HG03039 (cell line): ENCODE results near the gene EXOC4.
A peak's percentile ranks its signal among the peaks of the same experiment; 100 is the strongest.
"Not testable (repeated sequence)": the region's sequence is repeated elsewhere in the genome, so short reads cannot be mapped to it uniquely, and the experiment has no call there.

Experiments used
- ATAC-seq: cut with Tn5 transposase; IDR thresholded peaks from one replicate; pipeline ENCODE4 v1.9.1; 2021; ENCODE audit warnings: mild to moderate bottlenecking, moderate library complexity; ENCODE audit not compliant: unreplicated experiment

Gene EXOC4

DNA sequence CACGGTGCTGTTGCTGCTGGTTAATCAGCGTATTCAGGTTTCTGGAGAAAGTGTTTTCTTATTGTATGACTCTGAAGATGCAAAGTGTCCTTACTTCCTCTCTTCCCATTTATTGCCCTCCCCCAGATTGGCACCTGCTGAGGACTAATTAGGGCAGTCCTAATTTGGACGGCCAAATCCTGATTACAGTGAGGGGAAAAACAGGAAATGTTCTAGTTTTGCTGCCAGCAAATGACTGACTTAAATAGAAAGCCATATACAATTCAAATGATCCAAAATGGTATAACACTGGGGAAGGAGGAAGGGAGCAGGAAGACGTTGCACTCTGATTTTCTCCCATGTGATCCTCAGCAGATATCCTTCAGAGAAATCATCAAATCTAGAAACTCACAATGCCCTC, 651.9 kb downstream of the EXOC4 start:
- ATAC-seq: no peak

DNA sequence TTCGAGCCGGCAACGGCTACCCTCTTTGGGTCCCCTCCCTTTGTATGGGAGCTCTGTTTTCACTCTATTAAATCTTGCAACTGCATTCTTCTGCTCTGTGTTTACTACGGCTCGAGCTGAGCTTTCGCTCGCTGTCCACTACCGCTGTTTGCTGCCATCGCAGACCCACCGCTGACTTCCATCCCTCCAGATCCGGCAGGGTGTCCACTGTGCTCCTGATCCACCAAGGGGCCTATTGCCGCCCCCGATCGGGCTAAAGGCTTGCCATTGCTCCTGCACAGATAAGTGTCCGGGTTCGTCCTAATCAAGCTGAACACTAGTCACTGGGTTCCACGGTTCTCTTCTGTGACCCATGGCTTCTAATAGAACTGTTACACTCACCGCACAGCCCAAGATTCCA, 653.7 kb downstream of the EXOC4 start:
- ATAC-seq: not testable (repeated sequence)

DNA sequence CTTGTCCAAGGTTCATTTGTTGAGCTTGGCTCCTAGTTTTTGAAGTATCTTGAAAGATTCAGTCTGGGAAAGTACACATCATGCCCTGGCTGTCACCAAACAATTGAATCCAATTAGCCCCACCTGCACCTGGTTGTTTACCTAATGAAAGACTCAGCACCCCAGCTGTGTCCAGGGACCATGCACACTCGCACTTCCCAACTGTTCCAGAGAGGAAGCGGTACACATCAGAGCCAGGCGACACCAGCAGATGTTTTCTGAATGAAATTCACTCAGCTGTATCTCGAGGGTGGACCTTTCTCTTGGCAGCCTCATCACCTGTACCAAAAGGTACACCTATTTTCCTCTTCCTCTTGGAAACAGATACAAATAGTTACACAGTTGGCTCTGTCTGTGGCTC, 657.9 kb downstream of the EXOC4 start:
- no peak for ATAC-seq

DNA sequence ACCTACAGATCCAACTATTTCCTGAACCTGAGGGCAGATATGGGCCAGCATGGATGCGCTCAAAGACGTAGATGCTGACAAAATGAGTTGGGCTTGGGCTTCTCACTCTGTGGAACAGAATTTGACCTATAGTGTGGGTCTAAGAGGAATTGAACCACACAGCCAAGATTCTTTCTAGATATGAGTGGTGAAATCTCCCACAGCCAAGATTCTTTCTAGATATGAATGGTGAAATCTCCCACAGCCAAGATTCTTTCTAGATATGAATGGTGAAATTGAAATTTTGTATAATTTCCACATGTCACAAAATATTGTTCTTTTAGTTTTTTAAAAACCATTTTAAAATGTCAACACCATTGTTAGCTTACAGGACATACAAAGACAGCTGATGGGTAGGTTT, 658.8 kb downstream of the EXOC4 start:
- ATAC-seq: peak; percentile 58

DNA sequence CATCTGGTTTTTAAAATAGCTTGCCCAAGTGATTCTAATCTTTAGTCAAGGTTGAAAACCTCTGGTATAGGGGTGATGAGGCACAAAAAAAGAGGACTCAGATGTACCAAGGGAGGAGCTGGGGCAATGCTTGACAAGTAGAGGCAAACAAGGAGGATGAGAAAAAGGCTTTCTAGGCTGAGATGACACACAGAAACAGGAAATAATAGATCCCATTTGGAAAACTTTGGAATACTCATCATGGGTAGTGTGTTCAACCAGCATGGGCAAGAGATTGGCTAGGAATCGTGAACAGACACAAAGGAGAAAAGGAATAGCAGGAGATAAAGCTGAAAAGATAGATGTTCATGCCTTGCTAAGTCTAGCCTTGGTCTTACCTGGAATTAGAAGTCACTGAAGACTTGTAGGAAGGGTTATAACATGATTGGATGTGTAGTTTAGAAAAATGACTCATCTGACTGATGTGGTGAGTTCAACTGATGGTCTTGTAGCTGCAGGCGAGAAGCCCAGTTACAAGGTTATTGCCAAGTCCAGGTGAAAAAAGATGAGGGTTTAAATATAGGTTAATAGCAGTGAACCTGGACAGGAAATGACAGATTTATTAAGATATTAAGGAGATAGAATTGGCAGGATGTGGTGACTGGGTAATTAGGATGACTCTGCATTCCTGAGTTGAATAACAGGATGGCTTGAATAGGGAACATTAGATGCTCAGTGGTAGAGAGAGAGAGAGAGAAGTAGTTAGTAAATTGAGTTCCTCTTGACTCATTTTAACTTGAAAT, 660.2 kb downstream of the EXOC4 start:
- ATAC-seq: no peak

DNA sequence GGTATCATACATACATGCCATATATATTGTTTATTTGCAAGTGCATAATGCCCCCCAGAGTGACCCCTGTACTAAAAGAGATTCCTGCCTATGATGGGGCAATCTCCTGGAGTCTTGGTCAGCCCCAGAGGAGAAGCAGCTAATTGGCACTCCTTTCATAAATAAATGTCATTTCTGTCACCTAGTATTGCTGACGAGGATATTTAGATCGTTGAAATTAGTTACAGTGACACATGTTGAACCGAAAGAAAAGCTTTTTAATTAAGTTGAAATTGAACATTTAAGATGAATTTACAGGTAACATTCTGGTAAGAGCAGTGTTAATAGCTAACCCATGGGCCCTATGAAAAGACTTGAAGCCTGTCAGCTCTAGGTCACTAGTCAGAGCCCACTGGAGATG, 663.7 kb downstream of the EXOC4 start:
- no peak for ATAC-seq

DNA sequence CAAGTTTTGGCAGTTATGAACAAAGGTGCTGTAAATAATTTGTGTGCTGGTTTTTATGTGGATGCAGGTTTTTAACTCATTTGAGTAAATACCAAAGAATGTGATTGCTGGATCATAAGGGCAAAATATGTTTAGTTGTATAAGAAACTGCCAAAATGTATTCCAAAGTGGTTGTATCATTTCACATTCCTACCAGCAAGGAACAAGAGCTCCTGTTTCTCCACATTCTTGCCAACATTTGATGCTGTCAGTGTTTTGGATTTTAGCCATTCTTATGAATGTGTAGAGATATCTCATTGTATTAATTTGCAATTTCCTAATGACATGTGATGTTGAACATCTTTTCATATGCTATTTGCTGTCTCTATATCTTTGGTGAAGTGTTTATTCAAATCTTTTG, 666.9 kb downstream of the EXOC4 start:
- no peak for ATAC-seq

DNA sequence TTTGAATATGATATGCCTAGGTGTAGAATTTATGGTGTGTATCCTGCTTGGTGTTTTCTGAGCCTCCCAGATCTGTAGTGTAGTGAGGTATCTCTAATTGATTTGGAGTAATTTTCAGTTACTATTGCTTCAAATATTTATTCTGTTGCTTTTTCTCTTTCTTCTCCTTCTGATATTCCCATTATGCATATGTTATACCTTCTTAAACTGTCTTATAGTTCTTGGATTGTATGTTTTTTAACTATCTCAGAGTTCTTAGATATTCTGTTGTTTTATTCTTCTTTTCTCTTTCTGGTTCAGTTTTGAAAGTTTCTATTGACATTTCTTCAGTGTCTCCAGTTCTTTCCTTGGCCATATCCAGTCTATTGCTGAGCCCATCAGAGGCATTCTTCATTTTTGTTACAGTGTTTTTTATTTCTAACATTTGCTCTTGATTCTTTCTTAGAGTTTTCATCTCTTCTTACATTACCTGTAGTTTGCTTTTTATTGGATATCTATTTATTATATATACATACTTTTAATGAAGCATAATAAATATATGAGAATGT, 668.8 kb downstream of the EXOC4 start:
- ATAC-seq: no peak

DNA sequence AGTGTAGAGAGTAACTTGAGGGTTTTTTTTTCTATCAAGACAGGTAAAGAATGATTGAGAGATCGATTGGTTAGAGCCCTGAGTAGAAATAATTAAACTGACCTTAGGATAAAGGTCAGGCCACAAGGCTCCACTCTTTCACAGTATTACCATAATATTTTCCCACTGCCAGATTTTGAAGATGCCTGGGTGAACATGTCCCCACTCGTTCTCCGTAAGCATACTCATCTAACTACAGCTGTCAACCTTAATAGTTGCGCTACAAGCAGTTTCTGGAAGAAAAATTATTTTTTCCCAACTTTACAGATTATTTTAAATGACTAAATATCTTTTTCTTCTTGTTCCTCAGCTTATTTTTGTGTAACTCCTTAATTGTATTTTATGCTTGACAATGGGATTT, 671.1 kb downstream of the EXOC4 start:
- no peak for ATAC-seq

DNA sequence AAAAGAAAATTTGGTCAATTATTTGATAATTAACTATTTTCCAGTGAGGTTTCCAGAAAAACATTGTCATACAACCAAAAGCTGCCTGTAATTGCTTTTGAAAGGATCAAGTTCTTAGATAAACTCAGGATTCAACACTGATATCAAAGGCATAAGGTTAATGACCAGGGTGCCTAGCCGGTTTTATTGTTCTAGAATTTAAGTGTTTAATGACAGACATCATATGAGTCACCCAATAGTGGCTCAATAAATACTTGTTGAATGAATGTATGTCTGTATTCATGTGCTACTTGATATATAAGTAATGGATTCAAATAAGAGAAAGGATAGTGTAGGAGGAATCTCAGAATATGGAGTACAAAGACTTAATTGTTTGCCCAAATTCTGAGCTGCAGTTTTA, 678.2 kb downstream of the EXOC4 start:
- no peak for ATAC-seq

DNA sequence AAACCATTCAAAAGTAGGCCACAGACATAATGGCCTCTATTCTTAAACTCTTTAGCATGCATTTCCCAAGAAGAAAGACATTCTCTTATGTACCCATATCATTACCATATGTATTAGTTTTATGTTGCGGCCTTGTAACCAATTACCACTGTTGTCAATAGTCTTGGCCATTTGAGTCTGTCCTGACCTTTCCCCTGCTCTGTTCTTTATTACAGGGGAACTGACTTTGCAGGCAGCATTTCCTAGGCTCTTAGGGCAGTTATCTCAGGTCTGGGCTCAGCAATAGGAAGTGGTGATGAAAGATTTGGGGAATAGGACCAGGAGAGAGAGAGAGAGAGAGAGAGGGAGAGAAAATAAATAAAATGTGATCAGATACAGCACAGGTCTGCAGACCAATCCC, 679.7 kb downstream of the EXOC4 start:
- no peak for ATAC-seq

DNA sequence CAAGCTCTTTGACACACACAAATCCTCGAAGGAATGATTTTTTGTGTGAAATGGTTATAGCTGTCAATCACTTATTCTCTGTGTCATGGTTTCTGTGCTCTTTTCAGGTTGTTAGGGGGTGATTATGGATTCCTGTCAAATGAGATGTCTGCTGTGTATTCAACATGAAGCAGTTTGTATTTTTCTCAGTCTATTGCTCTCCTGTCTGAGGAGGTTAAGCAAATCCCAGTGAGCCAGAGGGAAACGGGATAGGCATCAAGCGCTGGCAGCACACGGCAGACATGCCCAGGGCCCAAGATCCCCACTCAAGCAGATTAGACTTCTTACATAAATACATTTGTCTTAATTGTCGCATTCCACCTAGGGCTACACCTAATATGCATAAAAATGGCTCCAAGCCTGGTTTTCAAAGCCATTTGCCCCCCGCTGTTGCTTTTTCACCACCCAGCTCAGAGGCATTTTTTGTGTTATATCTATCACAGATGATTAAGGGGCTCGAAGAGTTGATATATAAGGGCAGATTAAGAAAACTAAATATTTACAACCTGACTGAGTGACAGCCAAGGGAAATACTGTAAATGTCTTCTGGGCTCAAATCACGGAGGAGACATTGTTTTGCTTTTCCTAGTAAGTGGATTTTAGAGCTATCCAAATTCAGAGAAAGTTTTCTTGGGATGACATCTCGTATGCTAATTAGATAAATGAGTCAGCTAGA, 681.5 kb downstream of the EXOC4 start:
- ATAC-seq: no peak

DNA sequence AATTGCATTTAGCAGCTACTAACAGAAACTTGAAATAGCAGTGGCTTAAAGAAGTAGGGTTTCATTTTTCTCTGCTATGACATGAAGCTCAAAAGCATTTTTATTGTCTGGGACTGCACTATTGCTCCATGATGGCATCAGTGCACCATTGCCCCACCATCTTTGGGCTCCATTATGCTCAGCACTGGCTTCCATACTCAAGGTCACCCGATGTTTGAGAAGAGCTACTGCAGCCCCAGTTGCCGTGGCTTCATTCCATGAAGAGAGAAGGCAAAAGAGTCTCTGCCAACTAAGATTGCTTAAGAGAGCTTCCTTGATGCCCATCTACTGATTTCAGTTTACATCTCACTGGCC, 682.1 kb downstream of the EXOC4 start:
- no peak for ATAC-seq

DNA sequence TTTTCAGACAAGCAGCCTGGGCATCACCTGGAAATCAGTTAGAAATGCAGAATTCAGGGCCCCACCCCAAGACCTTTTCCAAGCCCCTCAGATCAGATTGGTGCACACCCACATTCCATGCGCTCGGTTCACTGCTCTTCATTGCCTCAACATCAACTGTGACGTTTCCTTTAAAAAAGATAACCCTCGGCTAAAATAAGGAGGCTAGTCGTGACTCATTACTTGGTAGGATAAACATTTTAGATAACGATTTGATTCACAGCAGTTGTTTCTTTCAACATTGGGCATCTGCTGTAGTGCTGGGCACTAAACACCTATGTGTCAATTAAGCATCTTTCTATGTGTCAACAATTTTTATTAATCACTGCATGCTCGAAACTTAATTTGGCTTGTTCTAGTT, 683.2 kb downstream of the EXOC4 start:
- no peak for ATAC-seq

DNA sequence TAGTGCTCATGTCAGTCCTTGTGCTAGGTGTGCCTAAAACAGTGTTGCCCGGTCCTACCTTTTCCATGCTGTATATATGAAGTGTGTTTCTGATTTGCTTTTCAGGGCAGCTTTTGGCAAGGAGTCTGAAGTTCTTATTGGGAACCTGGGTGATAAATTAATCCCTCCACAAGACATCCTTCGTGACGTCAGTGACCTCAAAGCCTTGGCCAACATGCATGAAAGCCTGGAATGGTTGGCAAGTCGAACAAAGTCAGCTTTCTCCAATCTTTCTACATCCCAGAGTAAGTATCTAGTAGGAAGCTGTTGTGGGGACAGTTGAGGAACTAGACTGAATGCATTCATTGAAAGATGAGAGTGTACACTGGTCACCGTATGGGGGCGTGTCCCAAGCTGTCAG, 684.9 kb downstream of the EXOC4 start:
- no peak for ATAC-seq

DNA sequence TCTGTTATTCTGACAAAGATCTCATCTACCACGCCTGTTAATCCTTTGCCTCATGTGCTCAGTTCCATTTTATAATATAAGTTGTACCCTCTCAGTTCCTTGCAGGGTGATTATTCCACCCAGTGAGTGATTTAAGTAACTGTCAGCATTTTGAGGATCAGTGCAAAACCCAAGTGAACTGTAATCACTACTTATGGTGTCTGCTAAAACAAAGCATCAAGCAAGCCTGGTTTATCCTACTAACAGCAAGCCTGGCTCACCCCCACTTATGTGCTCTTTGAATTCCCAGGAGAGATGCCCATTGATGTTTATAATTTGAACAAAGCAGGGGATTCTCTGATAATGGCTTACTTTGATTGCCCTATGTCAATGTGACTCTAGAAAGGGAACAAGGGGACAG, 687.5 kb downstream of the EXOC4 start:
- ATAC-seq: no peak

DNA sequence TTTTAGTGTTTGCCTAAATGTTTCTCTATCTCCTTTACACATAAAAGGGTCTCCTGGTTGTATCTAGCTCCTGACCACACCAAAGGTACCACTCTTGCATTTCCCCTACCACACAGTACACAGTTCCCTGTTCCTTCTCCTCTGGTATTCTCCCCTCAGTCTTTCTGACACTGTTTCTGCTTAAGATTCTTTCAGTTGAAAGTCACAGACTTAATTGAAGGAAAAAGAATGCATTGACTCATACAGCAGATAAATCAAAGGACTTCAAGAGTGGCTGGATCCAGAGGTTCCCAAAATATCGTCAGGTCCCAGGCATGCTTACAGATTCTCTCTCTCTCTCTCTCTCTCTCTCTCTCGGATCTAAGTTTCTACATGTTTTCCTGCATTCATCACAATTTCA, 688.6 kb downstream of the EXOC4 start:
- ATAC-seq: no peak

DNA sequence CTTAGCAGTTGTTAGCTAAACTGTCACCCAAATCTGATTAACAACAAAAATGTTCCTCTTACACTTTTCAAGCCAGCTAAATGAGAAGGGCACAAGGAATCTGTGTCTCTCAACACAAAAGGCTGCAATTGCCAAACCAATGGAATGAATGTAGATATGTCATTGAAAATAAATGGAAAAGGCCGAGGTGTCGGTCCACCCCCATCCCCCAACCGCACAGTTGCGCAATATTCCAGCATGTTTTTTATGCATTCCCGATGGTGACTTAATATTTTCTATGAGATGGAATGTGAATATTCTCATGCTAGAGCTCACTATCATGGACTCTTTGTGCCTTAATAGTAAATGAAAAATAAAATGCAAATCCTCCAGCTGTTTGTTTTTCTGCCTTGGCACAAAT, 692.6 kb downstream of the EXOC4 start:
- ATAC-seq: no peak

DNA sequence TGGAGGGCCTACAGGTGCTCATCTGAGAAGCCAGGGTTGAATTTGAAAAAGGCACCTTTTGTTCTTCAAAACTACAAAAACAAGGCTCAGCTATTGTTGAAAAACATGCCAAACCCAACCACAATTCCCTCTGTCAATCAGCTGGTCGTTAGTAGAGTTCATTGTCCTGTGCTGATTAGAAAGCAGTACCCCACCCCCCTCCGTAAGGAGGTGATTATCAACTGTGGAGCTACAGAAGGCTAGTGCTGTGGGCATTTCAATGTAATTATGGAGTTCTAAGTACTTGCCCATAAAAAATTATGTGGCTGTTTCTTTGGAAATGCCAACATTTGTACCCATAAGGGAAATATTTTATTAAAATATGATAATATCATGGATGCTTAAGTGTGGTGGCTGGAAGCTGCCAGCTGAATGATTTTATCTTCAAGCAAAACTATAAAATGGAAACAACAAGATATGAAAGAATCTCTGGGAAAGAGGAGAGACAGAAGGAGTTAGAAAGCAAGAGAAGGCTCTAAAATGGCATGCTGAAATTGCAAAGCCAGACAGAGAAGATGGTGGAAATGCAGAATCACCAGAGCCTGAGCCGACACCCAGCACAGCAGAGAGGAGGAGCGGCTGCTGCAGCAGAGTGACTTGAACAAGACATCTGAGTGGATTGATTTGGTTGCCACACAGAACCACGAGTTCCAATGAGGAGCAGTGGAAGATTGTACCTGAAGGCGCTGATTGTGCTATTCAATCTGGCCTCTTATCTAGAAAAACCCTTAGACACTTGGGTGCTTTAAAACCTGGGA, 694.8 kb downstream of the EXOC4 start:
- ATAC-seq: no peak

DNA sequence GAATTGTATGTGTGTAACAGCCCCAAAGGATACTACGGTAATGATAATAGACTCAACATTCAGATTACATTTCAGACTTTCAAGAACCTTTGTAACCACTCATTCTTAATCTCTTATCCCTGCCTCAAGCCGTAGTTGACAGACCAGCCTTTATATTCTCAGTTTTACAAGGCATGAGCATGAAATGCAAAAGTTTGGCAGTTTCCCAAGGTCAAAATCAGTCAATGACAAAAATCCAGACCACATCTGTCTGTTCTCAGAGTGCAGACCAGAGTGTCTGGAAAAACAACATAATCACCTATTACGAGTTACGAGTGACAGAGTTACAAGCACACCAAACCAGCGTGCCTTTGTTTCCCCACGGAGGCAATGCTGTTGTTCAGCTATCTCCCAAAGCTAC, 695.7 kb downstream of the EXOC4 start:
- ATAC-seq: no peak

DNA sequence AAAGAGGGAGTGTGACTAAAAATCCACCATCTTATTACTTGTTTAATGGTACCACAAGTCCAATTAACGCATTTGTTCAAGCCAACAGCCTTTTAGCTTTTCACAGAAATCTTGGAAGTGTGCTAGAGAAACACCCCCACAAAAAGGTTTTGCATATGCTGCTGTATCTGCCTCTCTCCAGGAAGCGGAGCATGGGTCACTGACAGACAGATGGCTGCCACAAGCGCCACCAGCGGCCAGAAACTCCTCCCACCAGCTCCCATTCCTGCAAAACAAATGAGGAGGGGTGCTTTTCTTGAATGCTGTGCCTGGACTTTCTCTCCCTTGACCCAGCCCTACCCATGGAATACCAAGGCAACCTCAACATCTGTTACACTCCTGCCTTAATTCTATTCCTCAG, 698.0 kb downstream of the EXOC4 start:
- ATAC-seq: no peak

DNA sequence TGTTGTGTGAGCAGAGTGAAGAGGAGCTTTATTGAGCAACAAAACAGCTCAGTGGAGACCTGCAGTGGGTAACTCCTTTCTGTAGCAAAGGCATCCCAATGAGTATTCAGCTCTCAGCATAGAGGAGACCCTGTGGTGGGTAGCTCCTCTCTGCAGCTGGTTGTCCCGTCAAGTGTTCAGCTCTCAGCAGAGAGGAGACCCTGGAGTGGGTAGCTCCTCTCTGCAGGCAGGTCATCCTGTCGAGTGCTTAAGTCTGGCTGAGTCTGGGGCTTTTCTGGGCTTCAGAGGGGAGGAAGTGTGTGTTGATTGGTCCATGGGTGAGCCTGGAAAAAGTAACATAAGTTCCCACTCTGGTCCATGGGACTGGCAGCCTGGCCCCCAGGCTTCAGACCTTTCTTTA, 702.3 kb downstream of the EXOC4 start:
- no peak for ATAC-seq
